ENCODE data around the gene TENM4.
A peak's percentile ranks its signal among the peaks of the same experiment; 100 is the strongest.

The TENM4 gene

GRCh38 chr11:79431535-79431934, 9.3 kb downstream of the TENM4 start:
- TF ChIP-seq SNAI2 (CRISPR knock-in tag; IDR thresholded peaks at IDR 0.05) (no peak), ZNF565 (CRISPR knock-in tag; conservative IDR thresholded peaks at IDR 0.05; ENCODE audit: low read depth) (no peak), ISL1 (CRISPR knock-in tag; IDR thresholded peaks at IDR 0.05) (no peak), PATZ1 (CRISPR knock-in tag; IDR thresholded peaks at IDR 0.05; ENCODE audit: borderline replicate concordance) (no peak), RARB (CRISPR knock-in tag; IDR thresholded peaks at IDR 0.05) (no peak), POU6F1 (CRISPR knock-in tag; IDR thresholded peaks at IDR 0.05; ENCODE audit: borderline replicate concordance, low read depth) (no peak), ZC3H10 (CRISPR knock-in tag; IDR thresholded peaks at IDR 0.05) (no peak)
- peak; percentile 63 for ATAC-seq

- no peak for ATAC-seq
- TF ChIP-seq ZNF8 (CRISPR knock-in tag; IDR thresholded peaks at IDR 0.05), result no peak
- no peak for TF ChIP-seq ARNTL (CRISPR knock-in tag; IDR thresholded peaks at IDR 0.05; ENCODE audit: borderline replicate concordance, low read depth)
- no peak for TF ChIP-seq SNAI2 (CRISPR knock-in tag; IDR thresholded peaks at IDR 0.05)
- no peak for TF ChIP-seq ZFP3 (CRISPR knock-in tag; IDR thresholded peaks at IDR 0.05)
- TF ChIP-seq PPARA (CRISPR knock-in tag; IDR thresholded peaks at IDR 0.05; ENCODE audit: borderline replicate concordance), result no peak
- no peak for TF ChIP-seq TSHZ2 (CRISPR knock-in tag; IDR thresholded peaks at IDR 0.05)
- no peak for TF ChIP-seq ZNF70 (CRISPR knock-in tag; IDR thresholded peaks at IDR 0.05)
- no peak for TF ChIP-seq PATZ1 (CRISPR knock-in tag; IDR thresholded peaks at IDR 0.05; ENCODE audit: borderline replicate concordance)
- TF ChIP-seq ZNF565 (CRISPR knock-in tag; conservative IDR thresholded peaks at IDR 0.05; ENCODE audit: low read depth), result no peak
- TF ChIP-seq CREB5 (CRISPR knock-in tag; IDR thresholded peaks at IDR 0.05; ENCODE audit: low read depth), result no peak
- no peak for TF ChIP-seq POU6F1 (CRISPR knock-in tag; IDR thresholded peaks at IDR 0.05; ENCODE audit: borderline replicate concordance, low read depth)
- no peak for TF ChIP-seq TOX (CRISPR knock-in tag; IDR thresholded peaks at IDR 0.05; ENCODE audit: borderline replicate concordance)
- no peak for TF ChIP-seq CSDC2 (CRISPR knock-in tag; IDR thresholded peaks at IDR 0.05)
- TF ChIP-seq ZFP30 (CRISPR knock-in tag; IDR thresholded peaks at IDR 0.05), result no peak
Measured at GRCh38 chr11:79430280-79430679, 10.6 kb downstream of the TENM4 start.

GRCh38 chr11:79428406-79428805, 12.4 kb downstream of the TENM4 start:
- ATAC-seq, result peak; percentile 43; the same call in 2 of the 3 replicates
- TF ChIP-seq OSR1 (CRISPR knock-in tag; IDR thresholded peaks at IDR 0.05), result no peak
- TF ChIP-seq TCF4 (CRISPR knock-in tag; IDR thresholded peaks at IDR 0.05; ENCODE audit: borderline replicate concordance), result no peak
- TF ChIP-seq ZNF8 (CRISPR knock-in tag; IDR thresholded peaks at IDR 0.05), result no peak
- no peak for TF ChIP-seq POU6F1 (CRISPR knock-in tag; IDR thresholded peaks at IDR 0.05; ENCODE audit: borderline replicate concordance, low read depth)
- no peak for TF ChIP-seq SNAI2 (CRISPR knock-in tag; IDR thresholded peaks at IDR 0.05)
- TF ChIP-seq ZFP30 (CRISPR knock-in tag; IDR thresholded peaks at IDR 0.05), result no peak
- no peak for TF ChIP-seq ARNTL (CRISPR knock-in tag; IDR thresholded peaks at IDR 0.05; ENCODE audit: borderline replicate concordance, low read depth)
- no peak for TF ChIP-seq ZNF565 (CRISPR knock-in tag; conservative IDR thresholded peaks at IDR 0.05; ENCODE audit: low read depth)
- TF ChIP-seq GLIS3 (CRISPR knock-in tag; IDR thresholded peaks at IDR 0.05), result no peak
- no peak for TF ChIP-seq CSRNP3 (CRISPR knock-in tag; IDR thresholded peaks at IDR 0.05)
